EL (cell line): Measurements from ENCODE around the gene PIPOX.

ENCODE experiments used
- DNase-seq: peaks from one replicate; pipeline ENCODE4 v3.0.0-alpha.2; 2016

PIPOX gene

DNA sequence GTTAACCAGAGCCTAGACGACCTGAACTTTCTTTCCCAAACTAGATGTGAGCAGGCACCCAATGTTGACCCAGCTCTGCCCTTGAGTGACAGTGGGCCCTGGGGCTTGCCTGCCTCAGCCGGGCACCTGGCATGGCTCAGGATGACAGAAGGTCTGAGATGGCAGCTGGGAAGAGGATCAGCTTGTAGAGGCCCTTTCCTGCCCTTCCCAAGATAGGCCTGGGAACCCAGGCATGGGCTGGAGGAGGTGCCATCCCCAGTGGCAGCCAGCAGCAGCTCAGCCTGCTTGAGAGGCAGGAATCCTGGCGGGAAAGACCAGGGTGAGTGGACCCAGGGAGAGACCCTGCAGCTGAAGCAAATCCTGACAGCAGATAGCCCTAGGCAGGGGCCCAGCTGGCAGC, 59.1 kb downstream of the PIPOX start:
- DNase-seq = no peak

DNA sequence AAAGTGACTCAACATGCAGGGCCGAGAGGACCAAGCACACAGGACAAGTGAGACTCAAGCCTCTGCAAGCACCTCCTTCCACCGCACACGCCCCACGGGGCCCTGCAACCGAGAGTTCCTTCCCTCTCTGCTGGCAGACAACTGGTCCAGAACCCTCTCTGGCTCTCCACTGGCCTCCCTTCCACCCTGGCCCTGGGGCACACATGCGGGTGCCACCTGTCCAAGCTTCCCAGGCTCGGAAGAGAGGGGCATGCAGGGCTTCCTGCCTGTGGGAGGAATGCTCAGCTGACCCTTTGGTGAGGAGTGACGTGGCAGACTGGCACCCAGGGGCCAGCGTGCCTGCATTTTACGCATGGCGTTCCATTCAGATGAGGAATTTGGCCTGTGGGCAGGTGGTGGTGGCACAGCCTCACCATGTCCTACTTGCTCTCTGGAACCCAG, 59.8 kb downstream of the PIPOX start:
- DNase-seq = peak; percentile 84

DNA sequence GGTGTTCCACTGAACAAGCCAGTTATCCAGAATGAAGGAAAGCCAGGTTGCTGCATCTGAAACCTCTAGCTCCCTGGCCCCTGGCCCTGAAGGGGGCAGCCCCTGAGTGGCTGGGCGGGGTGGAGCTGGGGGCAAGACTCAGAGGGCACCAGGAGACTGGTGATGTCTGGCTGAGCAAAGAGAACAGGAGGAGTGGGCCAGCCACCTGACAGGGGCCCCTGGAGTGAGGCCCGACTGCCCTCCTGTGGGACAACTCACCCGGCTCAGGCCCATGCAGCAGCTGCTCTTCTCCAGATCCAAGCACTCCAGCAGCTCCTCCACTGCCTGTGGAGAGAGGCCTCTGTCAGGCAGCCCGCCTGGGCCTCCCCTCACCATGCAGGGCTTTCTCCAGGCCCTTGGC, 60.4 kb downstream of the PIPOX start:
- DNase-seq = no peak
